Glutamatergic neuron (in vitro differentiated cells): Measurements from ENCODE around the gene SLC17A1. TPM values are rescaled to one million over a fixed set of nuclear protein-coding genes. Genes with fewer than 3 reads are reported as not detected.

Source experiments
- DNase-seq: peaks from one replicate; pipeline ENCODE4 v3.0.0; 2022
- H3K27ac Mint-ChIP-seq: one replicate; pipeline ENCODE4 v1.8.0; 2020; ENCODE audit warnings: mild to moderate bottlenecking, mixed read lengths, inconsistent platforms; ENCODE audit not compliant: unreplicated experiment
- H3K27me3 Mint-ChIP-seq: one replicate; pipeline ENCODE4 v1.8.0; 2020; ENCODE audit warnings: mild to moderate bottlenecking, moderate library complexity, mixed read lengths, inconsistent platforms; ENCODE audit not compliant: unreplicated experiment
- H3K36me3 Mint-ChIP-seq: one replicate; pipeline ENCODE4 v1.8.0; 2020; ENCODE audit warnings: mild to moderate bottlenecking, mixed read lengths, inconsistent platforms; ENCODE audit not compliant: unreplicated experiment
- H3K4me1 Mint-ChIP-seq: one replicate; pipeline ENCODE4 v1.8.0; 2020; ENCODE audit warnings: mild to moderate bottlenecking, low read depth, mixed read lengths, inconsistent platforms; ENCODE audit not compliant: unreplicated experiment
- H3K4me3 Mint-ChIP-seq: one replicate; pipeline ENCODE4 v1.8.0; 2020; ENCODE audit warnings: mild to moderate bottlenecking, mixed read lengths, inconsistent platforms; ENCODE audit not compliant: unreplicated experiment
- H3K9me3 Mint-ChIP-seq: one replicate; pipeline ENCODE4 v1.8.0; 2020; ENCODE audit warnings: mild to moderate bottlenecking, moderate library complexity, mixed read lengths, inconsistent platforms; ENCODE audit not compliant: unreplicated experiment
- total RNA-seq: library from RNA; stranded (reverse); fragmentation: NEBNext Ultra II Directional; extraction: Animal tissue kit (Norgen Biotek cat#: 25700); gene quantifications from one replicate; pipeline ENCODE4 v1.2.1, GENCODE V29; 2021; ENCODE audit not compliant: unreplicated experiment
- TF ChIP-seq, protein P1 (sequence below): fragments of 200-600 bp; sonication (generic); IDR thresholded peaks from one replicate; pipeline ENCODE4 v1.5.0; 2021; ENCODE audit not compliant: partially characterized antibody, unreplicated experiment

SLC17A1 gene
- total RNA-seq, 1 donor from 2014 or later = not detected

DNA sequence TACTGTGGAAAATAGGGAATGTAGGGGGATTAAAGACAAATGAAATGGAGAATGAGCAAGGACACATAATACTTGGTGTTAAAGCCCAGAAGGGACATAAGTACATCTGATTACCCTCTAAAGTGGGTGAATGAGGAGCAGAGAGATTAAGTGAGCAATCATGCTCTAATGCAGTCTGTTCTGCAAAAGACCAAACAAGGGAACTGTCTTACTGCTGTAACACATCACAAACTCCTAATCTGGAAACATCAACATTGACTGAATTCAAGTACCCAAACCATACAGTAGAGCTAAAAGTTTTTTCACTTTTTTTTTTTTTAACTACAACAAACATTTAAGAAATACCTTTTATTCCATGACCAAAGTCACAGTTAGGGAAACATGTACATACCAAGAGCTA is 96.6 kb downstream of the SLC17A1 start:
- H3K27ac Mint-ChIP-seq = no peak overlapping the region
- H3K4me3 Mint-ChIP-seq = no peak overlapping the region
- TF ChIP-seq, protein P1, sequence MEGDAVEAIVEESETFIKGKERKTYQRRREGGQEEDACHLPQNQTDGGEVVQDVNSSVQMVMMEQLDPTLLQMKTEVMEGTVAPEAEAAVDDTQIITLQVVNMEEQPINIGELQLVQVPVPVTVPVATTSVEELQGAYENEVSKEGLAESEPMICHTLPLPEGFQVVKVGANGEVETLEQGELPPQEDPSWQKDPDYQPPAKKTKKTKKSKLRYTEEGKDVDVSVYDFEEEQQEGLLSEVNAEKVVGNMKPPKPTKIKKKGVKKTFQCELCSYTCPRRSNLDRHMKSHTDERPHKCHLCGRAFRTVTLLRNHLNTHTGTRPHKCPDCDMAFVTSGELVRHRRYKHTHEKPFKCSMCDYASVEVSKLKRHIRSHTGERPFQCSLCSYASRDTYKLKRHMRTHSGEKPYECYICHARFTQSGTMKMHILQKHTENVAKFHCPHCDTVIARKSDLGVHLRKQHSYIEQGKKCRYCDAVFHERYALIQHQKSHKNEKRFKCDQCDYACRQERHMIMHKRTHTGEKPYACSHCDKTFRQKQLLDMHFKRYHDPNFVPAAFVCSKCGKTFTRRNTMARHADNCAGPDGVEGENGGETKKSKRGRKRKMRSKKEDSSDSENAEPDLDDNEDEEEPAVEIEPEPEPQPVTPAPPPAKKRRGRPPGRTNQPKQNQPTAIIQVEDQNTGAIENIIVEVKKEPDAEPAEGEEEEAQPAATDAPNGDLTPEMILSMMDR = no peak
- H3K27me3 Mint-ChIP-seq = no peaks in the 10 kb centered on the region
- no peaks in the 10 kb centered on the region for H3K4me1 Mint-ChIP-seq
- no peak for DNase-seq
- H3K9me3 Mint-ChIP-seq = peaks cover 2% of the 10 kb centered on the region
- H3K36me3 Mint-ChIP-seq = peaks cover 13% of the 10 kb centered on the region

Other genes with a start within 250 kb of the SLC17A1 start
- gene SCGN, start 179.8 kb downstream of the SLC17A1 start, total RNA-seq = 1.2 TPM
- not detected for gene SLC17A4, start 77.3 kb downstream of the SLC17A1 start, total RNA-seq
- gene SLC17A3, start 42.2 kb upstream of the SLC17A1 start, total RNA-seq = not detected
- gene SLC17A2, start 98.6 kb upstream of the SLC17A1 start, total RNA-seq = not detected
- 0.05 TPM for gene TRIM38, start 130.8 kb upstream of the SLC17A1 start, total RNA-seq